Stimulated activated CD8-positive, alpha-beta memory T cell treated with anti-CD3 and anti-CD28 coated beads, Interleukin-12 subunit alpha, Interleukin-12 subunit beta, amount 100 ng/mL, for 4 hours (primary cell): ENCODE data around the gene AKIRIN1.
"Not testable (repeated sequence)": the region's sequence is repeated elsewhere in the genome, so short reads cannot be mapped to it uniquely, and the experiment has no call there.

ENCODE experiments used
- DNase-seq: peaks from one replicate; pipeline ENCODE4 v3.0.0-alpha.2; 2020; ENCODE audit warnings: low read depth

The AKIRIN1 gene

DNA sequence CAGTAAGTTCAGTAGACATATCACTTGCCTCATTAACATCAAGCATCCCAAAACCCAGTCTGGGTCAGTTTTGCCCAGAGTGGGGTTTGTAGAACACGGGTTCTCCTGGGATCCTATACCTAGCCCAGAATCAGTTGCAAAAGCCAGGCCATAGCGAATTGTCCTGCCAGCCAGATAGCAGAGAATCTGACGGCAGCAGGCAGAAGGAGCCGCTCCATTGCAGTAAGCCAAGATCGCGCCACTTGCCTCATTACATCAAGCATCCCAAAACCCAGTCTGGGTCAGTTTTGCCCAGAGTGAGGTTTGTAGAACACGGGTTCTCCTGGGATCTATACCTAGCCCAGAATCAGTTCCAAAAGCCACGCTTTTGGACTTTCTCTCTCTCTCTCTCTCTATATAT is 54.2 kb downstream of the AKIRIN1 start:
- DNase-seq = no peak

DNA sequence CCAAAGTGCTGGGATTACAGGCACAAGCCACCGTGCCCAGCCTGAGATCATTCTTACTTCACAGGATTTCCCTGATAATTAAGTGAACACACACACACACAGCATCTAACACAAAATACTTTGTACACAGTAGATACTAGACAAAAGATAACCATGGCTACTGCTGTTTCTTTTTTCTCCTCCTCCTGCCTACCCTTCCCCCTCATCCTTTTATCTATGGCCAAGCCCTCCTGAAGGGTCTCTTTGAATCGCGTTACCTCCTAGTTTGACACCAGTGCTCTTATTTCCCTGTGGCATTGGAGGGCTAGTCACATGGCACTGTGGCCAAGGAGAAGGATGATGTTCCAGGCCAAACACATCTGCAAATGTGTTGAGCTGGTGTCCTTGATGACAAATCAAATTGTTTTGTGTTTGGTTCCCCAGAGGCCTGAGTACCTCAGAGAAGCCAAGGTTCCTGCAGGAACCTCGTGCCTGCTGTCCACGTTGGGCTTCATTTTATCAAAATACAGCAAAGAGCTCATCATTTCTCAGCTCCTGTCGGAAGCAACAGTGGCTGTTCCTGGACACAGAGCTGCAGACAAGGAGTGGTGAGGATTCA is 55.6 kb downstream of the AKIRIN1 start:
- no peak for DNase-seq

DNA sequence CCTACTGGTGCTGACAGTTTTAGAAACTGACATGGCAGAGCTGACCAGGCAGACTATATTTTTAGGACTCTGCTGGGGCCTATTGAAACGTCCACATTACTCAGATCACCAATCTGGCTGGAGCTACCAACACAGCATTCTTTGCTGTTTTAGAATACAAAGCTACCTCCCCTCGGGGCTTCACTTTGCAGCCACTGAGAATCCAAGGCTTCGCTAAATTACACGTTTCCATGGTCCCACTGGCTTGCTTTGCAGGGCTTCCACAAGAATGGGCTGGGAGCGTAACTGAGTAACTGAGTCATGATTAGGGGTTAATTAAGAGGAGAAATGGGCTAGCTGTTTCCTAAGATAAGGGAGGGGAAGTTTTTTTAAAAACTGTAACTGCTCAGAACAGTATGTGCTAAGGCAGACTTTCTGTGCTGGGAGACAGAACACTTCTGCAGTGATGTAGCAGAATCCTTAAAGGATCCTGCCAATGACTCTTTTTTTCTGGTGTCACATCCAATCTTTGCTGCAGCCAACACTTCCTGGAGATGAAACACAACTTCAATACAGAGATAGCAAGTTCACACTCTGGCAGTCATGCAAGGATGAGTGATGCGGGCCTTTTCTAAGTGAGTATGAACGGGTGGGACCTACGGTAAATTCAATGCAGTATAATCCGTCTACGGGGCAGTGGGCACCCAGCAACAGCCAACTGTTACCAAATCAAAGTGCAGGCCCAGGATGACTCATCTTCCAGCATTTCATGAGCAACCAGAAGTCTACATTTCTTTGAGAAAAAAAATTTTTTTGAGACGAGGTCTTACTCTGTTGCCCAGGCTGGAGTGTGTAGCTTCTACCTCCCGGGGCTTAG is 56.5 kb downstream of the AKIRIN1 start:
- no peak for DNase-seq

DNA sequence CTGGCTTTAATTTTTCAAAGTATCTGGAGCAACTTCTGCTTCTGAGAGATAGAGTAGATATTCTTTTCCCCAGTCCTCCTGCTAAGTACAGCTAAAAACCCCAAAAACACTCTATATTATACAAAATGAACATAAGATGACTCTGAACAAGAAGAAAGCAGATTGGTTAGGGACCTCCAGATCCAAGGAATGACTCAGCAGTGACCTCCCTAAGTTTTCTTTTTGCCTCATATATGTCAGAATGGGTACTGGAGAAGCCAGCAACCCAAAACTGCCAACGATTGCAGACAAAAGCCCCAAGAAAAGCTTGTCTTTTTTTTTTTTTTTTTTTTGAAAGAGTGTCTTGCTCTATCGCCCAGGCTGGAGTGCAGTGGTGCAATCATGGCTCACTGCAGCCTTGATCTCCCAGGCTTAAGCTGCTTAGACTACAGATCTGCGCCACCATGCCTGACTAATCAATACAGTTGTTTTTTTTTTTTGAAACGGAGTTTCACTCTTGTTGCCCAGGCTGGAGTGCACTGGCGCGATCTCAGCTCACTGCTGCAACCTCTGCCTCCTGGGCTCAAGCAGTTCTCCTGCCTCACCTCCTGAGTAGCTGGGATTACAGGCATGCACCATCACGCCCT is 57.8 kb downstream of the AKIRIN1 start:
- no peak for DNase-seq

DNA sequence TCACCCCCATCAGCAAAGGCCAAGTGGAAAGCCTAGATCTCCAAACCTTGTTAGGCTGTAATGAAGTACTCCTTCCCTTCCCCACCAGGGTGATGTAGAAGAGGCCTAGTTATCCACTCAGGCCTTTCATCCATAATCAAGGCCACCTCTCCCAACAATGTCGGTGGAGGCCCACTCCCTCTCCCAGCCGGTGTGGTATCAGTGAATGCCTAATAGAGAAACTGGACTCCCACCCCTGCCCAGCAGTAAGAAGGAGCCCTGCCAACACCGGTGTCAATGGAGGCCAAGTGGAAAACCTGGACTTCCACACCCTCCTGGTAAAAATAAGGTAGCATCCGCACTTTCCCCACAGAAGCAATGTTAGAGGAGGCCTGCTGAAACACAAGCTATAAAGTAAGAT is 58.9 kb downstream of the AKIRIN1 start:
- DNase-seq = no peak

DNA sequence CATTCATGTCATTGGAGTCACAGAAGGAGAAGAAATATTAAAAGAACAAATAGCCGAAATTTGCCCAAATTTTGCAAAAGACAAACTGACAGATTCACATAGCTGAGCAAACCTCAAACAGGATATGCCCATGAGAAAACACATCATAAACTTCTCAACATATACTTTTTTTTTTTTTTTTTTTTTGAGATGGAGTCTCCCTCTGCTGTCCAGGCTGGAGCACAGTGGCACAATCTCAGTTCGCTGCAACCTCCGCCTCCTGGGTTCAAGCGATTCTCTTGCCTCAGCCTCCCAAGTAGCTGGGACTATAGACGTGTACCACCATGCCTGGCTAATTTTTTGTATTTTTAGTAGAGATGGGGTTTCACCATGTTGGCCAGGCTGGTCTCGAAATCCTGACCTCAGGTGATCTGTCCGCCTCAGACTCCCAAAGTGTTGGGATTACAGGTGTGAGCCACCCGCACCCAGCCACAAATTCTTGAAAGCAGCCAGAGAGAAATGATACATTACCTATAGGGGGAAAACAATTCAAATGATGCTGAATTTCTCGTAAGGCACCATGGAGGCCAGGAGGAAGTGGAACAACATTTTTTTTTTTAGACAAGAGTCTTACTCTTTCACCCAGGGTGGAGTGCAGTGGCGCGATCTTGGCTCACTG is 60.2 kb downstream of the AKIRIN1 start:
- DNase-seq = not testable (repeated sequence)

DNA sequence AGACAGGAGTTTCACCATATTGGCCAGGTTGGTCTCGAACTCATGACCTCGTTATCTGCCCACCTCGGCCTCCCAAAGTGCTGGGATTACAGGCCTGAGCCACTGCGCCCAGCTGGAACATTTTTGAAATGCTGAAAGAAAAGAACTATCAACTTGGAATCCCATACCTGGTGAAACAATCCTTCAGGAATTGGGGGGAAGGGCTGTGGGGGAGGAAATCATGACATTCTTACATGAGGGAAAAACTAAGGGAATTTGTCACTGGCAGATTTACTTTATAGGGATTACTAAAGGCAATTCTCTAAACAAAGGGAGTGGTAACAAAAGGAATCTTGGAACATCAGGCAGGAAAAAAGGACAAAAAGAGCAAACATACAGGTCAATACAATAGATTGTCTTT is 60.9 kb downstream of the AKIRIN1 start:
- DNase-seq = no peak

DNA sequence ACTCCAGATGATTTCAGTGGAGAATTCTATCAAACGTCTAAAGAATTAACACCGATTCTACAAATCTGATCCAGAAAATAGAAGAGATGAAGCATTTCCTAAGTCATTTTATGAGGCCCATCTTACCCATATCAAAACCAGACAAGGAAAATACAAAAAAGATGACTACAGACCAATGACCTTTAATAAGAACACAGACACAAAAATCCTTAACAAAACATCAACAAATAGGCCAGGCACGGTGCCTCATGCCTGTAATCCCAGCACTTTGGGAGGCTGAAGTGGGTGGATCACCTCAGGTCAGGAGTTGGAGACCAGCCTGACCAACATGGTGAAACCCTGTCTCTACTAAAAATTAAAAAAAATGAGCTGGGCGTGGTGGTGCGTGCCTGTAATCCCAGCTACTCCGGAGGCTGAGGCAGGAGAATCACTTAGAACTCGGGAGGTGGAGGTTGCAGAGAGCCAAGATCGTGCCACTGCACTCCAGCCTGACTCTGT is 64.2 kb downstream of the AKIRIN1 start:
- DNase-seq = not testable (repeated sequence)
